ENCODE results near the gene FAM124A.

- no peak for TF ChIP-seq JUND (IDR thresholded peaks at IDR 0.05; ENCODE audit: low read depth, low read length)
- TF ChIP-seq NR2F1 (conservative IDR thresholded peaks at IDR 0.05): no peak
- no peak for TF ChIP-seq ZBTB11 (CRISPR knock-in tag; IDR thresholded peaks at IDR 0.05)
- TF ChIP-seq ZNF207 (IDR thresholded peaks at IDR 0.05; ENCODE audit: borderline replicate concordance): no peak
These were observed 36.7 kb downstream of the FAM124A start for GRCh38 chr13:51258612-51259548.

Measured in GM12878 (cell line).